Parathyroid adenoma (tissue), 2 donors: ENCODE results near the gene TTBK1.

ENCODE experiments used
- H2AFZ ChIP-seq: fragments of 300-600 bp; sonication (generic); one replicate; pipeline ENCODE4 v1.7.0; 2017; ENCODE audit warnings: antibody characterized with exemption, mild to moderate bottlenecking
- H3K27ac ChIP-seq: fragments of 300-600 bp; sonication (generic); one replicate; pipeline ENCODE4 v1.7.0; 2017
- H3K27me3 ChIP-seq: fragments of 300-600 bp; sonication (generic); one replicate; pipeline ENCODE4 v1.7.0; 2017; ENCODE audit warnings: low read length; ENCODE audit not compliant: control insufficient read depth, insufficient read depth
- H3K36me3 ChIP-seq: fragments of 300-600 bp; sonication (generic); one replicate; pipeline ENCODE4 v1.7.0; 2017; ENCODE audit warnings: low read length; ENCODE audit not compliant: control insufficient read depth, insufficient read depth
- H3K4me1 ChIP-seq: fragments of 300-600 bp; sonication (generic); one replicate; pipeline ENCODE4 v1.7.0; 2017; ENCODE audit warnings: control low read depth
- H3K4me2 ChIP-seq: fragments of 300-600 bp; sonication (generic); one replicate; pipeline ENCODE4 v1.7.0; 2017; ENCODE audit warnings: low read length
- H3K4me3 ChIP-seq: fragments of 300-600 bp; sonication (generic); one replicate; pipeline ENCODE4 v1.7.0; 2017; ENCODE audit warnings: low read depth, low read length
- H3K79me2 ChIP-seq: fragments of 300-600 bp; sonication (generic); one replicate; pipeline ENCODE4 v1.7.0; 2017; ENCODE audit warnings: control low read depth
- H3K9ac ChIP-seq: fragments of 300-600 bp; sonication (generic); one replicate; pipeline ENCODE4 v1.7.0; 2017; ENCODE audit warnings: mild to moderate bottlenecking
- H3K9me3 ChIP-seq: fragments of 300-600 bp; sonication (generic); one replicate; pipeline ENCODE4 v1.7.0; 2017; ENCODE audit warnings: low read length; ENCODE audit not compliant: control insufficient read depth
- CTCF ChIP-seq: fragments of 300-600 bp; sonication (generic); IDR thresholded peaks from one replicate; pipeline ENCODE4 v1.7.0; 2017; ENCODE audit warnings: antibody characterized with exemption, mild to moderate bottlenecking
- donor health status: primary hyperparathyroidism.

Gene TTBK1

GRCh38 chr6:43205849-43206248 is 37.4 kb upstream of the TTBK1 start:
- no peak overlapping the region for H3K4me2 ChIP-seq
- no peak for TF ChIP-seq CTCF
- no peaks in the 10 kb centered on the region for H3K4me1 ChIP-seq

GRCh38 chr6:43207286-43207685 is 36.0 kb upstream of the TTBK1 start:
- H2AFZ ChIP-seq: no peak overlapping the region

More at GRCh38 chr6:43205849-43206248, 37.4 kb upstream of the TTBK1 start:
- Histone ChIP-seq H3K9ac (no peak overlapping the region), H3K4me3 (no peak overlapping the region), H3K79me2 (no peaks in the 10 kb centered on the region), H3K27me3 (no peaks in the 10 kb centered on the region), H3K36me3 (no peaks in the 10 kb centered on the region), H3K9me3 (no peaks in the 10 kb centered on the region), H2AFZ (no peak overlapping the region), H3K27ac (no peak overlapping the region)

GRCh38 chr6:43211955-43212354 is 31.3 kb upstream of the TTBK1 start:
- no peaks in the 10 kb centered on the region for H3K79me2 ChIP-seq
- H3K27ac ChIP-seq: no peak overlapping the region
- H3K9me3 ChIP-seq: no peaks in the 10 kb centered on the region
- no peak for TF ChIP-seq CTCF
- H3K4me2 ChIP-seq: no peak overlapping the region
- no peak overlapping the region for H2AFZ ChIP-seq
- H3K4me3 ChIP-seq: no peak overlapping the region
- no peaks in the 10 kb centered on the region for H3K36me3 ChIP-seq
- H3K9ac ChIP-seq: no peak overlapping the region
- no peaks in the 10 kb centered on the region for H3K27me3 ChIP-seq
- H3K4me1 ChIP-seq: no peaks in the 10 kb centered on the region

More at GRCh38 chr6:43207286-43207685, 36.0 kb upstream of the TTBK1 start:
- no peak overlapping the region for H3K4me3 ChIP-seq
- H3K4me2 ChIP-seq: no peak overlapping the region
- no peaks in the 10 kb centered on the region for H3K36me3 ChIP-seq
- H3K27me3 ChIP-seq: no peaks in the 10 kb centered on the region
- H3K27ac ChIP-seq: no peak overlapping the region
- no peaks in the 10 kb centered on the region for H3K9me3 ChIP-seq
- no peaks in the 10 kb centered on the region for H3K79me2 ChIP-seq
- no peak for TF ChIP-seq CTCF
- H3K4me1 ChIP-seq: no peaks in the 10 kb centered on the region
- H3K9ac ChIP-seq: no peak overlapping the region

- no peak overlapping the region for H3K9ac ChIP-seq
- H3K79me2 ChIP-seq: no peaks in the 10 kb centered on the region
- no peaks in the 10 kb centered on the region for H3K4me1 ChIP-seq
- H3K27me3 ChIP-seq: no peaks in the 10 kb centered on the region
- no peaks in the 10 kb centered on the region for H3K36me3 ChIP-seq
- H3K4me2 ChIP-seq: no peak overlapping the region
- no peak for TF ChIP-seq CTCF
- H3K27ac ChIP-seq: no peak overlapping the region
- H3K4me3 ChIP-seq: no peak overlapping the region
- no peak overlapping the region for H2AFZ ChIP-seq
- no peaks in the 10 kb centered on the region for H3K9me3 ChIP-seq
These were observed 29.9 kb upstream of the TTBK1 start for GRCh38 chr6:43213431-43213830.

GRCh38 chr6:43215066-43215465 is 28.2 kb upstream of the TTBK1 start:
- TF ChIP-seq CTCF: no peak
- Histone ChIP-seq H2AFZ (no peak overlapping the region), H3K27ac (no peak overlapping the region), H3K4me2 (no peak overlapping the region), H3K79me2 (no peaks in the 10 kb centered on the region), H3K4me1 (no peaks in the 10 kb centered on the region), H3K27me3 (no peaks in the 10 kb centered on the region), H3K9me3 (no peaks in the 10 kb centered on the region), H3K9ac (no peak overlapping the region), H3K4me3 (no peak overlapping the region), H3K36me3 (no peaks in the 10 kb centered on the region)
